Renal cortical epithelial cell (primary cell): ENCODE measurements around the gene PKLR. TPM values are rescaled to one million over a fixed set of nuclear protein-coding genes. Genes with fewer than 3 reads are reported as not detected.
A peak's percentile ranks its signal among the peaks of the same experiment; 100 is the strongest.

ENCODE experiments used
- DNase-seq: peaks from one replicate; pipeline ENCODE4 v3.0.0-alpha.2; 2011; ENCODE audit warnings: low read depth
- total RNA-seq: library from RNA; depleted of rRNA; stranded (reverse); fragments of >200 nt; gene quantifications from 2 replicates; pipeline ENCODE4 v1.2.3, GENCODE V29; 2014

Gene PKLR
- total RNA-seq, 1 donor from 2014 or later, result 0.05 TPM

- DNase-seq, result no peak
Measured at GRCh38 chr1:155285063-155285462, 16.2 kb downstream of the PKLR start.

- no peak for DNase-seq
Measured at GRCh38 chr1:155284476-155284875, 16.8 kb downstream of the PKLR start.

GRCh38 chr1:155282488-155283091 lies 18.6 kb downstream of the PKLR start:
- DNase-seq, result no peak

GRCh38 chr1:155279268-155279667 lies 22.0 kb downstream of the PKLR start:
- DNase-seq, result no peak

- DNase-seq, result no peak
Measured at GRCh38 chr1:155278689-155279160, 22.5 kb downstream of the PKLR start.

- peak; percentile 27 for DNase-seq
Measured at GRCh38 chr1:155277902-155278688, 23.1 kb downstream of the PKLR start.

- peak; percentile 88 for DNase-seq
Measured at GRCh38 chr1:155277070-155277901, 24.0 kb downstream of the PKLR start, which contains the start of gene HCN3. HCN3 (plus strand) TSS chr1:155277463; CDS start chr1:155277591, 128 bp downstream.

GRCh38 chr1:155273343-155274245 lies 27.6 kb downstream of the PKLR start, which contains the start of gene CLK2:
CLK2 (minus strand) TSS chr1:155273504; CDS start chr1:155270977, 2,527 bp downstream.
- peak; percentile 83 for DNase-seq

- peak; percentile 61 for DNase-seq
Measured at GRCh38 chr1:155272466-155273342, 28.5 kb downstream of the PKLR start.

- DNase-seq, result no peak
Measured at GRCh38 chr1:155269381-155269780, 31.9 kb downstream of the PKLR start.

- DNase-seq, result no peak
Measured at GRCh38 chr1:155268630-155269029, 32.6 kb downstream of the PKLR start.

- DNase-seq, result no peak
Measured at GRCh38 chr1:155267373-155267772, 33.9 kb downstream of the PKLR start.

- no peak for DNase-seq
Measured at GRCh38 chr1:155266553-155266952, 34.7 kb downstream of the PKLR start.

GRCh38 chr1:155263067-155263466 lies 38.2 kb downstream of the PKLR start:
- DNase-seq, result no peak

- peak; percentile 98 for DNase-seq
Measured at GRCh38 chr1:155261852-155262673, 39.2 kb downstream of the PKLR start, which contains the start of gene SCAMP3. SCAMP3 (minus strand) TSS chr1:155262360; CDS start chr1:155262151, 209 bp downstream.

- DNase-seq, result no peak
Measured at GRCh38 chr1:155261493-155261851, 39.8 kb downstream of the PKLR start.

GRCh38 chr1:155260276-155260675 lies 41.0 kb downstream of the PKLR start:
- no peak for DNase-seq

- DNase-seq, result no peak
Measured at GRCh38 chr1:155256058-155256852, 45.0 kb downstream of the PKLR start.
